Smooth muscle cell (in vitro differentiated cells): ENCODE measurements around the gene GARRE1. TPM values are rescaled to one million over a fixed set of nuclear protein-coding genes. Genes with fewer than 3 reads are reported as not detected.

Source experiments
- DNase-seq: peaks from one replicate; lab custom pipeline; 2025; ENCODE audit not compliant: unreplicated experiment; lab: John Stamatoyannopoulos, UW
- H2AFZ ChIP-seq: fragments of 200-600 bp; sonication (generic); 2 replicates; pipeline ENCODE4 v1.6.0; 2016; ENCODE audit warnings: antibody characterized with exemption, low read depth, mild to moderate bottlenecking
- H3F3A ChIP-seq: fragments of 200-600 bp; sonication (generic); 2 replicates; pipeline ENCODE4 v1.6.0; 2017; ENCODE audit warnings: antibody characterized with exemption, low read depth
- H3K27ac ChIP-seq: fragments of 200-600 bp; sonication (generic); 2 replicates; pipeline ENCODE4 v1.5.1; 2016; ENCODE audit warnings: low read depth, mild to moderate bottlenecking
- H3K27me3 ChIP-seq: fragments of 200-600 bp; sonication (generic); 2 replicates; pipeline ENCODE4 v1.6.1; 2016; ENCODE audit warnings: low read depth, mild to moderate bottlenecking
- H3K36me3 ChIP-seq: fragments of 200-600 bp; sonication (generic); 2 replicates; pipeline ENCODE4 v1.5.1; 2016; ENCODE audit warnings: low read depth
- H3K4me1 ChIP-seq: fragments of 200-600 bp; sonication (generic); 2 replicates; pipeline ENCODE4 v1.5.1; 2016; ENCODE audit warnings: low read depth
- H3K4me2 ChIP-seq: fragments of 200-600 bp; sonication (generic); 2 replicates; pipeline ENCODE4 v1.6.0; 2016; ENCODE audit warnings: mild to moderate bottlenecking
- H3K4me3 ChIP-seq: fragments of 200-600 bp; sonication (generic); 2 replicates; pipeline ENCODE4 v1.5.1; 2016; ENCODE audit warnings: mild to moderate bottlenecking
- H3K79me2 ChIP-seq: fragments of 200-600 bp; sonication (generic); 2 replicates; pipeline ENCODE4 v1.6.0; 2016; ENCODE audit warnings: low read depth, mild to moderate bottlenecking
- H3K9ac ChIP-seq: fragments of 200-600 bp; sonication (generic); 2 replicates; pipeline ENCODE4 v1.6.0; 2016; ENCODE audit warnings: low read depth
- H3K9me3 ChIP-seq: fragments of 200-600 bp; sonication (generic); replicated peaks from 2 replicates; pipeline ENCODE4 v1.5.1; 2016; ENCODE audit warnings: low read depth
- H4K20me1 ChIP-seq: fragments of 200-600 bp; sonication (generic); 2 replicates; pipeline ENCODE4 v1.6.0; 2016; ENCODE audit warnings: low read depth
- CTCF ChIP-seq: fragments of 200-600 bp; sonication (generic); IDR thresholded peaks from 2 replicates; pipeline ENCODE4 v1.5.1; 2017; ENCODE audit warnings: borderline replicate concordance, mild to moderate bottlenecking, antibody characterized with exemption; ENCODE audit not compliant: insufficient read depth, poor library complexity, severe bottlenecking
- WGBS: methylation state at CpG from one replicate; pipeline ENCODE4 v1.1.7; 2016; ENCODE audit warnings: low lambda C conversion rate; 5-methylcytosine and 5-hydroxymethylcytosine counted together
- polyA plus RNA-seq: library from polyadenylated mRNA; unstranded; fragments of >200 nt; fragmentation: Nextera tagmentation; extraction: Ambion mirVana; gene quantifications from 2 replicates; pipeline ENCODE4 v1.2.1, GENCODE V29; 2016
- total RNA-seq: library from RNA; depleted of rRNA; stranded (reverse); fragments of >200 nt; gene quantifications from 2 replicates; pipeline ENCODE4 v1.2.3, GENCODE V29; 2014

GARRE1 gene
- total and polyA plus RNA-seq, 2 experiments from 2014 or later = 7.0 to 15.6 TPM

- H3F3A ChIP-seq = peaks cover 28% of the 10 kb centered on the region
- H3K4me1 ChIP-seq = no peaks in the 10 kb centered on the region
- H4K20me1 ChIP-seq = peaks cover 98% of the 10 kb centered on the region
- peak overlapping the region; percentile 68 for H3K27ac ChIP-seq
- no peak overlapping the region for H2AFZ ChIP-seq
- no peak for TF ChIP-seq CTCF
- peaks cover 6% of the 10 kb centered on the region for H3K36me3 ChIP-seq
- no peaks in the 10 kb centered on the region for H3K9me3 ChIP-seq
- no peaks in the 10 kb centered on the region for H3K27me3 ChIP-seq
- peaks cover 39% of the 10 kb centered on the region for H3K79me2 ChIP-seq
- WGBS = 71% methylated on average over 18 of the region's 18 CpGs
- no peak overlapping the region for H3K4me3 ChIP-seq
- H3K4me2 ChIP-seq = no peak overlapping the region
- DNase-seq = no peak
- no peak overlapping the region for H3K9ac ChIP-seq
These were observed 36.2 kb upstream of the GARRE1 start for GRCh38 chr19:34217952-34218817.

- Histone ChIP-seq H4K20me1 (peaks cover 98% of the 10 kb centered on the region), H3K9ac (no peak overlapping the region), H3K4me3 (no peak overlapping the region), H3K4me1 (no peaks in the 10 kb centered on the region), H3K27me3 (no peaks in the 10 kb centered on the region), H3K36me3 (peaks cover 6% of the 10 kb centered on the region), H3K27ac (peak overlapping the region; percentile 68), H3K79me2 (peaks cover 43% of the 10 kb centered on the region), H2AFZ (no peak overlapping the region), H3K4me2 (no peak overlapping the region), H3F3A (peaks cover 28% of the 10 kb centered on the region), H3K9me3 (no peaks in the 10 kb centered on the region)
- WGBS = 51% methylated on average over 2 of the region's 2 CpGs
- TF ChIP-seq CTCF = no peak
- no peak for DNase-seq
These were observed 35.6 kb upstream of the GARRE1 start for GRCh38 chr19:34218818-34219164.

GRCh38 chr19:34220472-34221063 is 33.8 kb upstream of the GARRE1 start:
- no peak overlapping the region for H3K4me3 ChIP-seq
- H3K9me3 ChIP-seq = no peaks in the 10 kb centered on the region
- H3K4me1 ChIP-seq = no peaks in the 10 kb centered on the region
- no peaks in the 10 kb centered on the region for H3K27me3 ChIP-seq
- no peak overlapping the region for H3K27ac ChIP-seq
- peak; percentile 66 for TF ChIP-seq CTCF
- peaks cover 6% of the 10 kb centered on the region for H3K36me3 ChIP-seq
- no peak for DNase-seq
- H4K20me1 ChIP-seq = peaks cover 99% of the 10 kb centered on the region
- no peak overlapping the region for H2AFZ ChIP-seq
- peaks cover 33% of the 10 kb centered on the region for H3K79me2 ChIP-seq
- no peak overlapping the region for H3K9ac ChIP-seq
- 95% methylated on average over 4 of the region's 4 CpGs for WGBS
- peaks cover 21% of the 10 kb centered on the region for H3F3A ChIP-seq
- no peak overlapping the region for H3K4me2 ChIP-seq
